Choroid plexus epithelial cell (primary cell): Measurements from ENCODE around the gene CBX8.

Experiments used
- DNase-seq: peaks from one replicate; pipeline ENCODE4 v3.0.0-alpha.2; 2010; ENCODE audit warnings: low read depth
- H3K4me3 ChIP-seq: 2 replicates; pipeline ENCODE4 v1.5.1; 2011; ENCODE audit warnings: low read depth, mild to moderate bottlenecking, control low read depth, low read length, moderate library complexity
- TF ChIP-seq, protein P1 (sequence below): conservative IDR thresholded peaks from 2 replicates; pipeline ENCODE4 v1.5.1; 2011; ENCODE audit warnings: low read depth, mild to moderate bottlenecking, control low read depth, inconsistent platforms, low read length, moderate library complexity

The CBX8 gene

DNA sequence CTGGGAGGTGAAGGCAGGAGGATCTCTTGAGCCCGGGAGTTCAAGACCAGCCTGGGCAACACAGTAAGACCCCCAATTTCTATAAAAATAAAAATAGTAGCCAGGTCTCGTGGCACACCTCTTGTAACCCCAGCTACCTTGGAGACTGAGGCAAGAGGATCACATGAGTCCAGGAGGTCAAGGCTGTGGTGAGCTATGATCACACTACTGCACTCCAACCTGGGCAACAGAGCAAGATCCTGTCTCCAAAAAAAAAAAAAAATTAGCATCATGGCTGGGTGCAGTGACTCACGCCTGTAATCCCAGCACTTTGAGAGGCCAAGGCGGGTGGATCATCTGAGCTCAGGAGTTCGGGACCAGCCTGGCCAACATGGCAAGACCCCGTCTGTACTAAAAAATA, 25.6 kb downstream of the CBX8 start:
- H3K4me3 ChIP-seq = no peak overlapping the region
- TF ChIP-seq, protein P1, sequence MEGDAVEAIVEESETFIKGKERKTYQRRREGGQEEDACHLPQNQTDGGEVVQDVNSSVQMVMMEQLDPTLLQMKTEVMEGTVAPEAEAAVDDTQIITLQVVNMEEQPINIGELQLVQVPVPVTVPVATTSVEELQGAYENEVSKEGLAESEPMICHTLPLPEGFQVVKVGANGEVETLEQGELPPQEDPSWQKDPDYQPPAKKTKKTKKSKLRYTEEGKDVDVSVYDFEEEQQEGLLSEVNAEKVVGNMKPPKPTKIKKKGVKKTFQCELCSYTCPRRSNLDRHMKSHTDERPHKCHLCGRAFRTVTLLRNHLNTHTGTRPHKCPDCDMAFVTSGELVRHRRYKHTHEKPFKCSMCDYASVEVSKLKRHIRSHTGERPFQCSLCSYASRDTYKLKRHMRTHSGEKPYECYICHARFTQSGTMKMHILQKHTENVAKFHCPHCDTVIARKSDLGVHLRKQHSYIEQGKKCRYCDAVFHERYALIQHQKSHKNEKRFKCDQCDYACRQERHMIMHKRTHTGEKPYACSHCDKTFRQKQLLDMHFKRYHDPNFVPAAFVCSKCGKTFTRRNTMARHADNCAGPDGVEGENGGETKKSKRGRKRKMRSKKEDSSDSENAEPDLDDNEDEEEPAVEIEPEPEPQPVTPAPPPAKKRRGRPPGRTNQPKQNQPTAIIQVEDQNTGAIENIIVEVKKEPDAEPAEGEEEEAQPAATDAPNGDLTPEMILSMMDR = no peak
- no peak for DNase-seq

GRCh38 chr17:79769570-79770506, 27.0 kb downstream of the CBX8 start:
- H3K4me3 ChIP-seq = no peak overlapping the region
- TF ChIP-seq, protein P1 = no peak
- no peak for DNase-seq

DNA sequence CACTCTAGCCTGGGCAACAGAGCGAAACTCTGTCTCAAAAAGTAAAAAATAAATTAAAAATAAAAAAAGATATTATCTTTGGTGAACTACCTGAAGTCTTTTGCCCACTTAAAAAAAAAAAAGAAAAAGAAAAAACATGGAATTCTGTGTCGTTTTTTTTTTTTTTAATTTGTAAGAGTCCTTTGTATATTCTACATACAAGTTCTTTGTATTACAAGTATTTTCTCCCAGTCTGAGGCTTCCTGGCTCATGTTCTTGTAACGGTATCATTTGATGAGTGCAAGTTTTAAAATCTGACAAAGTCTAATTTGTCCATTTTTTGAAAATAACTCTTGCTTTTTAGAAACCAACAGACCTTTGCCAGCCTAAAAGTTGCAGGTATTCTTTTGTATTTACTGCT, 31.2 kb downstream of the CBX8 start:
- no peak for DNase-seq
- TF ChIP-seq, protein P1 = no peak
- H3K4me3 ChIP-seq = no peak overlapping the region

- TF ChIP-seq, protein P1 = no peak
- H3K4me3 ChIP-seq = no peak overlapping the region
- no peak for DNase-seq
Measured at GRCh38 chr17:79761894-79762589, 34.8 kb downstream of the CBX8 start.

GRCh38 chr17:79760197-79760906, 36.5 kb downstream of the CBX8 start:
- TF ChIP-seq, protein P1 = no peak
- no peak overlapping the region for H3K4me3 ChIP-seq
- no peak for DNase-seq

DNA sequence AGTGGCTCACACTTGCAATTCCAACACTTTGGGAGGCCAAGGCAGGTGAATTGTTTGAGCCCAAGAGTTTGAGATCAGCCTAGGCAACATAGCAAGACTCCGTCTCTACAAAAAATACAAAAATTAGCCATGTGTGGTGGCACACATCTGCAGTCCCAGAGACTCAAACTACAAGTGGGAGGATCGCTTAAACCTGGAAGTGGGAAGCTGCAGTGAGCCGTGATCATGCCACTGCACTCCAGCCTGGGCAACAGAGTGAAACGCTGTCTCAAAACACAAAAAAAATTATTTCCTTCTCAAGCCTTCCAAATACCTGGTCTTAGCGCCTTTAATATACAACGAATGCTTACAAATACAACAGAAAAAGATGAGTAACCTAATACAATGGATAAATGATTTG, 38.6 kb downstream of the CBX8 start:
- no peak overlapping the region for H3K4me3 ChIP-seq
- DNase-seq = no peak
- TF ChIP-seq, protein P1 = no peak
